ENCODE measurements around the gene SPCS2. TPM values are rescaled to one million over a fixed set of nuclear protein-coding genes. Genes with fewer than 3 reads are reported as not detected.
A peak's percentile ranks its signal among the peaks of the same experiment; 100 is the strongest.

Gene SPCS2
- total and polyA plus RNA-seq, 2 of the 8 experiments (the other 6 are each of a cell fraction or from before 2014, with no cell fraction given) = 92.7 to 161 TPM

GRCh38 chr11:74988541-74989259 lies 39.6 kb downstream of the SPCS2 start, which contains the start of gene NEU3 (continued):
- TF ChIP-seq CTCF (IDR thresholded peaks at IDR 0.05; ENCODE audit: control extremely low read depth in 1 of 3, insufficient read depth in 1 of 3, low read depth in 1 of 3, low read length in 3 of 3) (no peak), TAF1 (IDR thresholded peaks at IDR 0.05; ENCODE audit: low read depth, low read length) (peak; percentile 88), TBP (IDR thresholded peaks at IDR 0.05; ENCODE audit: low read depth, low read length) (peak; percentile 95), CTBP2 (IDR thresholded peaks at IDR 0.05; ENCODE audit: borderline replicate concordance, insufficient read depth, insufficient read length, low read length) (no peak), CHD1 (IDR thresholded peaks at IDR 0.05; ENCODE audit: low read depth, low read length) (no peak), TAF7 (optimal IDR thresholded peaks at IDR 0.05; ENCODE audit: borderline replicate concordance, low read depth, low read length) (peak; percentile 50), CBX8 (IDR thresholded peaks at IDR 0.05; ENCODE audit: borderline replicate concordance, low read depth, low read length) (no peak), ATF3 (IDR thresholded peaks at IDR 0.05; ENCODE audit: insufficient read depth, low read depth, low read length) (no peak), ZNF274 (IDR thresholded peaks at IDR 0.05; ENCODE audit: borderline replicate concordance, extremely low read depth, low read length) (no peak), SIX5 (IDR thresholded peaks at IDR 0.05; ENCODE audit: low read depth, low read length) (no peak), SIRT6 (IDR thresholded peaks at IDR 0.05; ENCODE audit: low read length) (no peak), SP1 (IDR thresholded peaks at IDR 0.05; ENCODE audit: low read depth, low read length) (peak; percentile 67), CBX5 (IDR thresholded peaks at IDR 0.05; ENCODE audit: low read depth, low read length) (no peak), SUZ12 (IDR thresholded peaks at IDR 0.05; ENCODE audit: low read length) (no peak), POLR2A (IDR thresholded peaks at IDR 0.05; ENCODE audit: control extremely low read depth in 1 of 2, low read depth in 2 of 2, low read length in 2 of 2) (peak; percentile 83 to 93), KDM4A (IDR thresholded peaks at IDR 0.05; ENCODE audit: low read depth, low read length, severe bottlenecking) (peak; percentile 67), BCL11A (IDR thresholded peaks at IDR 0.05; ENCODE audit: low read depth in 2 of 2, low read length in 2 of 2) (no peak), CEBPB (IDR thresholded peaks at IDR 0.05; ENCODE audit: low read depth, low read length) (no peak), RNF2 (IDR thresholded peaks at IDR 0.05; ENCODE audit: borderline replicate concordance, low read depth, low read length, missing control alignments, poor library complexity, severe bottlenecking) (no peak), SIN3A (conservative IDR thresholded peaks at IDR 0.05 in 1 of 2, IDR thresholded peaks at IDR 0.05 in 1 of 2; ENCODE audit: low read depth in 1 of 2, low read length in 2 of 2) (peak in 1 of 2 experiments; percentile 8; a peak in 1 of 4 replicates), YY1 (IDR thresholded peaks at IDR 0.05; ENCODE audit: low read depth, low read length) (no peak)

All from H1 (cell line).